ENCODE results near the gene CYP4A11.
"Not testable (repeated sequence)": the region's sequence is repeated elsewhere in the genome, so short reads cannot be mapped to it uniquely, and the experiment has no call there.

The CYP4A11 gene

GRCh38 chr1:46941135-46941694, at the start of gene CYP4A11:
Gene CYP4A11, minus strand, starts transcription at chr1:46941476. Its CDS starts 43 bp downstream, at chr1:46941433.
- DNase-seq, result no peak

GRCh38 chr1:46990541-46990940, 49.3 kb upstream of the CYP4A11 start:
- not testable (repeated sequence) for DNase-seq

GRCh38 chr1:46983830-46984586, 42.7 kb upstream of the CYP4A11 start:
- DNase-seq, result no peak

- no peak for DNase-seq
These were observed 42.0 kb upstream of the CYP4A11 start for GRCh38 chr1:46983166-46983829.

- DNase-seq, result no peak
These were observed 27.8 kb upstream of the CYP4A11 start for GRCh38 chr1:46969014-46969619.

- not testable (repeated sequence) for DNase-seq
These were observed 21.0 kb upstream of the CYP4A11 start for GRCh38 chr1:46962272-46962671.

- DNase-seq, result no peak
These were observed 19.9 kb upstream of the CYP4A11 start for GRCh38 chr1:46961066-46961758.

GRCh38 chr1:46960250-46960649, 19.0 kb upstream of the CYP4A11 start:
- no peak for DNase-seq

- not testable (repeated sequence) for DNase-seq
These were observed 13.8 kb upstream of the CYP4A11 start for GRCh38 chr1:46955116-46955515.

- not testable (repeated sequence) for DNase-seq
These were observed 12.6 kb upstream of the CYP4A11 start for GRCh38 chr1:46953847-46954246.

- DNase-seq, result not testable (repeated sequence)
These were observed 8.1 kb upstream of the CYP4A11 start for GRCh38 chr1:46949417-46949666.

GRCh38 chr1:46948629-46949416, 7.5 kb upstream of the CYP4A11 start:
- DNase-seq, result no peak

GRCh38 chr1:46947706-46948105, 6.4 kb upstream of the CYP4A11 start:
- DNase-seq, result not testable (repeated sequence)

GRCh38 chr1:46942086-46942485, 810 bp upstream of the CYP4A11 start:
- DNase-seq, result no peak

GRCh38 chr1:46940307-46940706, 969 bp downstream of the CYP4A11 start:
- no peak for DNase-seq

GRCh38 chr1:46937270-46937669, 4.0 kb downstream of the CYP4A11 start:
- no peak for DNase-seq

- no peak for DNase-seq
These were observed 4.5 kb downstream of the CYP4A11 start for GRCh38 chr1:46936788-46937187.

GRCh38 chr1:46934852-46935251, 6.4 kb downstream of the CYP4A11 start:
- not testable (repeated sequence) for DNase-seq

- not testable (repeated sequence) for DNase-seq
These were observed 9.3 kb downstream of the CYP4A11 start for GRCh38 chr1:46932020-46932419.

GRCh38 chr1:46931151-46931550, 10.1 kb downstream of the CYP4A11 start:
- DNase-seq, result no peak

- no peak for DNase-seq
These were observed 13.9 kb downstream of the CYP4A11 start for GRCh38 chr1:46927249-46927835.

- no peak for DNase-seq
These were observed 30.5 kb downstream of the CYP4A11 start for GRCh38 chr1:46910790-46911189.
